H1 (cell line): Measurements from ENCODE around the gene SSBP3. TPM values are rescaled to one million over a fixed set of nuclear protein-coding genes. Genes with fewer than 3 reads are reported as not detected.

Source experiments
- CTCF ChIA-PET: fragments of 300-600 bp; sonication (Branson Sonifier 250); formaldehyde crosslinking; loops from one replicate; lab custom pipeline; 2021; ENCODE audit not compliant: partially characterized antibody; lab: Charles Lee
- POLR2A ChIA-PET: fragments of 300-600 bp; sonication (Branson Sonifier 250); formaldehyde crosslinking; loops from one replicate; lab custom pipeline; 2021; ENCODE audit warnings: inconsistent platforms; ENCODE audit not compliant: partially characterized antibody; lab: Charles Lee
- DNase-seq, 2 experiments: peaks; one replicate each; pipeline versions ENCODE4 v3.0.0 to v3.0.0-alpha.2; 2010 to 2022; ENCODE audit warnings: low spot score in 2 of 2, low read depth in 1 of 2, mixed read lengths in 1 of 2
- FAIRE-seq: peaks from 2 replicates; lab custom pipeline; 2011; peaks lifted over from hg19 to GRCh38; lab: Jason Lieb, UNC
- H2AFZ ChIP-seq: 2 replicates; pipeline ENCODE4 v1.8.1; 2012; ENCODE audit warnings: low read length, inconsistent platforms
- H2AK5ac ChIP-seq: 2 replicates; pipeline ENCODE4 v1.6.1; 2013; ENCODE audit warnings: low read depth, low read length
- H2BK120ac ChIP-seq: replicated peaks from 2 replicates; pipeline ENCODE3; 2013; ENCODE audit warnings: low read depth, low read length, inconsistent platforms
- H2BK12ac ChIP-seq: 2 replicates; pipeline ENCODE4 v1.6.1; 2013; ENCODE audit warnings: low read depth, low read length
- H2BK15ac ChIP-seq: 2 replicates; pipeline ENCODE4 v1.6.1; 2013; ENCODE audit warnings: low read length
- H2BK20ac ChIP-seq: 2 replicates; pipeline ENCODE4 v1.6.1; 2013; ENCODE audit warnings: low read length
- H2BK5ac ChIP-seq: 2 replicates; pipeline ENCODE4 v1.6.1; 2013; ENCODE audit warnings: low read depth, low read length
- H3K14ac ChIP-seq: 2 replicates; pipeline ENCODE4 v1.6.1; 2013; ENCODE audit warnings: inconsistent platforms; ENCODE audit not compliant: insufficient read length
- H3K18ac ChIP-seq: 2 replicates; pipeline ENCODE4 v1.6.1; 2013; ENCODE audit warnings: low read length; ENCODE audit errors: extremely low read depth
- H3K23ac ChIP-seq: 2 replicates; pipeline ENCODE4 v1.6.1; 2013; ENCODE audit warnings: inconsistent platforms; ENCODE audit not compliant: insufficient read length
- H3K23me2 ChIP-seq: 2 replicates; pipeline ENCODE4 v1.6.1; 2013; ENCODE audit warnings: low read depth, low read length
- H3K27ac ChIP-seq: 2 replicates; pipeline ENCODE4 v1.6.1; 2011; ENCODE audit warnings: low read depth, low read length, inconsistent platforms
- H3K27me3 ChIP-seq, 4 experiments: replicated peaks in 1 of 4; 1 replicate in 1 of 4; 2 replicates in 3 of 4; pipeline versions ENCODE4 v1.6.1 to v1.8.1; 2011 to 2013; ENCODE audit warnings: low read length in 3 of 4, mild to moderate bottlenecking in 3 of 4, inconsistent platforms in 2 of 4, mixed read lengths in 2 of 4, moderate library complexity in 1 of 4; ENCODE audit not compliant: control insufficient read depth in 3 of 4, insufficient read depth in 3 of 4; ENCODE audit errors: extremely low read depth in 1 of 4
- H3K36me3 ChIP-seq, 4 experiments: 2 replicates each; pipeline versions ENCODE4 v1.6.1 to v1.8.1; 2011 to 2013; ENCODE audit warnings: mild to moderate bottlenecking in 4 of 4, low read length in 3 of 4, moderate library complexity in 2 of 4, control low read depth in 1 of 4, inconsistent platforms in 1 of 4; ENCODE audit not compliant: insufficient read depth in 4 of 4, control insufficient read depth in 2 of 4
- H3K4ac ChIP-seq: replicated peaks from 2 replicates; pipeline ENCODE3; 2013; ENCODE audit warnings: low read length, low read depth, mixed read lengths, inconsistent platforms; ENCODE audit not compliant: insufficient read length
- H3K4me1 ChIP-seq, 4 experiments: replicated peaks in 1 of 4; 1 replicate in 1 of 4; 2 replicates in 3 of 4; pipeline versions ENCODE4 v1.6.1 to v1.8.1; 2011 to 2013; ENCODE audit warnings: low read length in 3 of 4, inconsistent platforms in 2 of 4, mixed read lengths in 1 of 4; ENCODE audit not compliant: insufficient read depth in 4 of 4, control insufficient read depth in 3 of 4
- H3K4me2 ChIP-seq, 2 experiments: 2 replicates each; pipeline versions ENCODE4 v1.6.1 to v1.8.1; 2011 to 2013; ENCODE audit warnings: low read depth in 2 of 2, low read length in 2 of 2, control low read depth in 1 of 2, inconsistent platforms in 1 of 2, mild to moderate bottlenecking in 1 of 2; ENCODE audit not compliant: insufficient read depth in 1 of 2
- H3K4me3 ChIP-seq, 4 experiments: fragments of 200-600, 300-600 bp in 1 of 4; sonication (generic), shearing (Covaris generic), sonication (Bioruptor Twin) in 1 of 4; 2 replicates each; pipeline versions ENCODE4 v1.5.1 to v1.8.1; 2011 to 2016; ENCODE audit warnings: low read length in 4 of 4, low read depth in 3 of 4, control low read depth in 2 of 4, inconsistent platforms in 2 of 4, mild to moderate bottlenecking in 2 of 4, mixed read lengths in 1 of 4, moderate library complexity in 1 of 4; ENCODE audit not compliant: insufficient read depth in 2 of 4; ENCODE audit errors: extremely low read depth in 1 of 4
- H3K56ac ChIP-seq: replicated peaks from 2 replicates; pipeline ENCODE3; 2013; ENCODE audit warnings: low read depth, mild to moderate bottlenecking, mixed read lengths, low read length, inconsistent platforms; ENCODE audit not compliant: insufficient read length
- H3K79me1 ChIP-seq: 2 replicates; pipeline ENCODE4 v1.6.1; 2013; ENCODE audit warnings: low read depth, low read length, control low read depth
- H3K79me2 ChIP-seq, 2 experiments: 2 replicates each; pipeline versions ENCODE4 v1.6.1 to v1.8.1; 2012 to 2013; ENCODE audit warnings: low read length in 2 of 2, mild to moderate bottlenecking in 2 of 2, inconsistent platforms in 1 of 2; ENCODE audit not compliant: insufficient read depth in 2 of 2, control insufficient read depth in 1 of 2
- H3K9ac ChIP-seq, 4 experiments: replicated peaks in 1 of 4; 1 replicate in 1 of 4; 2 replicates in 3 of 4; pipeline versions ENCODE4 v1.6.1 to v1.8.1; 2011 to 2013; ENCODE audit warnings: low read depth in 3 of 4, low read length in 3 of 4, control low read depth in 2 of 4, mild to moderate bottlenecking in 2 of 4, moderate library complexity in 2 of 4, inconsistent platforms in 1 of 4; ENCODE audit errors: extremely low read depth in 1 of 4
- H3K9me3 ChIP-seq, 2 experiments: 2 replicates each; pipeline versions ENCODE4 v1.6.1 to v1.8.1; 2012 to 2013; ENCODE audit warnings: mild to moderate bottlenecking in 2 of 2, moderate library complexity in 2 of 2, control low read depth in 1 of 2, inconsistent platforms in 1 of 2, low read depth in 1 of 2, low read length in 1 of 2, mixed read lengths in 1 of 2; ENCODE audit not compliant: insufficient read depth in 2 of 2
- H4K20me1 ChIP-seq, 2 experiments: replicated peaks in 1 of 2; 2 replicates each; pipeline versions ENCODE3 to v1.8.1; 2011 to 2013; ENCODE audit warnings: inconsistent platforms in 2 of 2, low read length in 2 of 2, mild to moderate bottlenecking in 1 of 2; ENCODE audit not compliant: insufficient read depth in 2 of 2, control insufficient read depth in 1 of 2
- H4K5ac ChIP-seq: 2 replicates; pipeline ENCODE4 v1.6.1; 2013; ENCODE audit warnings: low read length, low read depth, mixed read lengths, inconsistent platforms; ENCODE audit not compliant: insufficient read length
- H4K8ac ChIP-seq: 2 replicates; pipeline ENCODE4 v1.8.0; 2013; ENCODE audit warnings: mild to moderate bottlenecking, moderate library complexity, low read length, inconsistent platforms; ENCODE audit not compliant: insufficient read depth; ENCODE audit errors: extremely low read depth
- H4K91ac ChIP-seq: replicated peaks from 2 replicates; pipeline ENCODE3; 2013; ENCODE audit warnings: low read length, mixed read lengths, inconsistent platforms; ENCODE audit not compliant: insufficient read length
- ATF3 ChIP-seq: IDR thresholded peaks from 2 replicates; pipeline ENCODE4 v1.6.1; 2011; ENCODE audit warnings: low read depth, mild to moderate bottlenecking, low read length; ENCODE audit not compliant: insufficient read depth
- CTBP2 ChIP-seq: IDR thresholded peaks from 2 replicates; pipeline ENCODE4 v1.7.0; 2011; ENCODE audit warnings: borderline replicate concordance, mild to moderate bottlenecking, moderate library complexity, mixed read lengths, low read length; ENCODE audit not compliant: insufficient read depth, insufficient read length
- KDM5A ChIP-seq: fragments of 200-600 bp; IDR thresholded peaks from 2 replicates; pipeline ENCODE4 v1.7.1; 2012; ENCODE audit warnings: mild to moderate bottlenecking, low read length, inconsistent platforms, mixed read lengths
- SIX5 ChIP-seq: IDR thresholded peaks from 2 replicates; pipeline ENCODE4 v1.6.1; 2011; ENCODE audit warnings: mild to moderate bottlenecking, low read depth, low read length
- SUZ12 ChIP-seq: fragments of 200-600 bp; sonication (generic); IDR thresholded peaks from 2 replicates; pipeline ENCODE4 v1.6.1; 2012; ENCODE audit warnings: mild to moderate bottlenecking, inconsistent platforms, low read length, moderate library complexity, mixed read lengths
- TAF1 ChIP-seq: IDR thresholded peaks from 2 replicates; pipeline ENCODE4 v1.6.1; 2011; ENCODE audit warnings: mild to moderate bottlenecking, low read depth, low read length
- USF2 ChIP-seq: IDR thresholded peaks from 2 replicates; pipeline ENCODE4 v1.6.1; 2011; ENCODE audit warnings: low read length, improper control_type of control experiment
- WGBS, 2 experiments: shearing (Covaris generic) in 1 of 2; methylation state at CpG; one replicate each; pipeline versions ENCODE4 v1.1.6 to v1.1.7; 2013 to 2015; ENCODE audit warnings: low lambda C conversion rate in 2 of 2, mixed read lengths in 2 of 2, inconsistent platforms in 1 of 2, low coverage in 1 of 2, missing lambda C conversion rate in 1 of 2; ENCODE audit not compliant: insufficient replicate concordance in 2 of 2, insufficient coverage in 1 of 2, insufficient read length in 1 of 2; ENCODE audit errors: extremely low coverage in 1 of 2, missing lambda C conversion rate in 1 of 2; 5-methylcytosine and 5-hydroxymethylcytosine counted together
- polyA plus RNA-seq, 7 experiments: library from polyadenylated mRNA; depleted of rRNA in 3 of 7; stranded (reverse) in 5 of 7; unstranded in 2 of 7; fragments of >200 nt in 5 of 7; fragments of 200-250 nt in 2 of 7; gene quantifications; 1 replicate in 5 of 7; 2 replicates in 1 of 7; 4 replicates in 1 of 7; pipeline versions ENCODE4 v1.2.1 to v1.2.3, GENCODE V29; 2011 to 2013; ENCODE audit warnings: missing spikeins in 2 of 7, mixed read lengths in 2 of 7
- total RNA-seq: library from RNA; stranded (reverse); fragmentation: NEBNext Ultra II Directional; extraction: Animal tissue kit (Norgen Biotek cat#: 25700); gene quantifications from 2 replicates; pipeline ENCODE4 v1.2.1, GENCODE V29; 2021

SSBP3 gene
- total and polyA plus RNA-seq, 2 of the 8 experiments (the other 6 are each of a cell fraction or from before 2014, with no cell fraction given) = 99.7 to 133 TPM

- H2BK12ac ChIP-seq = peak overlapping the region; percentile 12; the same call in 1 of the 2 replicates
- H3K27ac ChIP-seq = peak overlapping the region; percentile 39
- H2AFZ ChIP-seq = no peak overlapping the region
- H3K4me3 ChIP-seq = no peak overlapping the region
- no peak overlapping the region for H3K23ac ChIP-seq
- TF ChIP-seq KDM5A (no peak), USF2 (no peak), SIX5 (no peak), SUZ12 (no peak), TAF1 (0 out of 2 replicates have a peak, but pooled peaks have one; percentile 18), ATF3 (no peak), CTBP2 (no peak)
- peak overlapping the region; percentile 7 for H2BK5ac ChIP-seq
- FAIRE-seq = no peak
- peaks cover 13 to 50% of the 10 kb centered on the region in 2 experiments for H4K20me1 ChIP-seq
- H2BK15ac ChIP-seq = no peak overlapping the region
- H3K56ac ChIP-seq = no peak overlapping the region
- H3K36me3 ChIP-seq = no peaks in the 10 kb centered on the region; a peak in 1 of 8 replicates
- H4K5ac ChIP-seq = no peak overlapping the region
- H3K4me2 ChIP-seq = peak overlapping the region; percentile 3 to 47; a peak in 1 of 4 replicates
- H3K4me1 ChIP-seq = peaks cover 40 to 60% (median 51%) of the 10 kb centered on the region in 4 experiments
- DNase-seq = no peak
- ChIA-PET POLR2A (interaction anchor here (0.5 to 3.6 kb wide), 11 partner anchors 9 to 168 kb away, joined by 3 to 11 read pairs (median 3); partner anchors contain the start of gene SSBP3), CTCF (interaction anchor here (0.7 to 4.2 kb wide), 16 partner anchors 9 to 210 kb away, joined by 3 to 39 read pairs (median 4); no protein-coding TSS in a partner anchor)
- H3K79me1 ChIP-seq = peaks cover 40% of the 10 kb centered on the region
- no peak overlapping the region; the same call in 1 of the 2 replicates for H2BK20ac ChIP-seq
- no peak overlapping the region for H2BK120ac ChIP-seq
- H3K79me2 ChIP-seq = peaks cover 16 to 97% of the 10 kb centered on the region in 2 experiments
- WGBS, 2 experiments = 81% methylated on average over 3 of the region's 3 CpGs; no CpG with 5 or more reads in 1 of the 2 experiments
- no peak overlapping the region for H3K4ac ChIP-seq
- H3K27me3 ChIP-seq = no peaks in the 10 kb centered on the region
- no peak overlapping the region; a peak in 2 of 7 replicates for H3K9ac ChIP-seq
- no peak overlapping the region for H3K14ac ChIP-seq
- 0 out of 2 replicates have a peak overlapping the region, but pooled peaks have one; percentile 76 for H2AK5ac ChIP-seq
- H3K23me2 ChIP-seq = no peaks in the 10 kb centered on the region
- no peak overlapping the region for H4K91ac ChIP-seq
- no peak overlapping the region for H3K18ac ChIP-seq
- H4K8ac ChIP-seq = no peak overlapping the region
- no peaks in the 10 kb centered on the region for H3K9me3 ChIP-seq
Measured at GRCh38 chr1:54331843-54332463, 74.2 kb downstream of the SSBP3 start.
